Measurements from ENCODE around the gene CBLL1. TPM values are rescaled to one million over a fixed set of nuclear protein-coding genes. Genes with fewer than 3 reads are reported as not detected.

Gene CBLL1, protein sequence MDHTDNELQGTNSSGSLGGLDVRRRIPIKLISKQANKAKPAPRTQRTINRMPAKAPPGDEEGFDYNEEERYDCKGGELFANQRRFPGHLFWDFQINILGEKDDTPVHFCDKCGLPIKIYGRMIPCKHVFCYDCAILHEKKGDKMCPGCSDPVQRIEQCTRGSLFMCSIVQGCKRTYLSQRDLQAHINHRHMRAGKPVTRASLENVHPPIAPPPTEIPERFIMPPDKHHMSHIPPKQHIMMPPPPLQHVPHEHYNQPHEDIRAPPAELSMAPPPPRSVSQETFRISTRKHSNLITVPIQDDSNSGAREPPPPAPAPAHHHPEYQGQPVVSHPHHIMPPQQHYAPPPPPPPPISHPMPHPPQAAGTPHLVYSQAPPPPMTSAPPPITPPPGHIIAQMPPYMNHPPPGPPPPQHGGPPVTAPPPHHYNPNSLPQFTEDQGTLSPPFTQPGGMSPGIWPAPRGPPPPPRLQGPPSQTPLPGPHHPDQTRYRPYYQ
- total RNA-seq (10 to 100 TPM; 85.3 to 90.3 TPM), total RNA-seq (45.3 to 56.8 reads per million in 2 donors)

DNA sequence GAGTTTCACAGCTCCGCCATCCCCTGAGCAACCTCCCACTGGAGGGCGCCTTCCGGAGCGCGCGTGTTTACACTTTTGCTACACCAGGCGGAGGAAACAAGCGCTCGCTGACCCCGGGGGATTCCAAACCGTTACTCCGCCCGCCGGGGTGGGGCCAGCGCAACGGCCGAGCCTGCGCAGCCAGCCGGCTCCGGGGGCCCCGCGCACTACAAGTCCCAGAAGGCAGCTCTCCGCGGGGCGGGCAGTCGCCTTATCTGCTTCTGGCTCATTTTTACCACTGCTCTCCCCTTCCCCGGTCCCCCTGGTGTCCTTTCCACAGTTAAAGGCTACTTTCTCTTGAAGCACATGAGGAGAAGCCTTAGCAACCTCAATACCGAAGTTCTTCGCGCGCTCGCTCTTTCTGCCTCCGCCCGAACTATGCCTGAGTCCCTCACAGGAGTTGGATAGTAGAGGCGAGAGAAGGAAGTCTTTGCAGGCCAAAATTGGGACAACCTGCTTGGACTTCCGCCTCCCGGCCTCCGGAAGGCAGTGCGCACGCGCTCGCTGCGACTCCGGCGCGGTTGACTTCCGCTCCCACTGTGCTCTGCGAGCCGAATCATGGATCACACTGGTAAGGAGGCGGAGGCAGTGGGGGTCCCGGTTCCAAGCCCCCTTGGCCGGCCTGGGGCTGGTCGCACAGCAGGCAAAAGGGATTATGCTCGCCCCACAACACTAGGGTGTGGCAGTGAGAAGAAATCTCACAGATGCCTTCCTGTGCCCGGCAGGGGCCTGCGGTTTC lies at the start of gene CBLL1:
TSS of gene CBLL1 (plus strand) at position 576 of the 778 bp plus-strand sequence. CDS start at position 598, 22 bp downstream.
- H3K27ac Mint-ChIP-seq = peak within 1 kb of the TSS; percentile 100
- H3K4me1 Mint-ChIP-seq = peaks cover 33% of the 10 kb centered on the region
- H3K36me3 Mint-ChIP-seq (ENCODE audit: low read depth) = peaks cover 7% of the 10 kb centered on the region
- peak; percentile 93 for ATAC-seq
- peak within 1 kb of the TSS; percentile 98 for H3K4me3 Mint-ChIP-seq
- peak; percentile 94 to 99 (median 96) for DNase-seq
- no peaks in the 10 kb centered on the region for H3K9me3 ChIP-seq (ENCODE audit: control insufficient read depth, low read length, poor library complexity, severe bottlenecking)
- H3K27me3 Mint-ChIP-seq = no peaks in the 10 kb centered on the region

DNA sequence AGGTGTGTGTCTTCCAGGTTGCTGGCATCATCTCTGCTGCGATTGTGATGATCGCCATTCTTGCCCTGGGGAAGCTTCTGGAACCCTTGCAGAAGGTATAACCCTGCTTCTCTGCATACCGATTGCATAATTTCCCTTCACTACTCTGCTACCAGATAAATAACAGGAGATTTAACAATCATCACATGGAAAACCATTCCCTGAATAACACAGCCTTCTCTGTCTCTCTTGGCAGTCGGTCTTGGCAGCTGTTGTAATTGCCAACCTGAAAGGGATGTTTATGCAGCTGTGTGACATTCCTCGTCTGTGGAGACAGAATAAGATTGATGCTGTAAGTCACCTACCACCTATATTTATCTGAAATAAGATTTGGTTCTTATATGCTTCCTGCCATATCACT lies 49.6 kb upstream of the CBLL1 start:
- H3K4me1 Mint-ChIP-seq = no peaks in the 10 kb centered on the region
- no peak overlapping the region for H3K4me3 Mint-ChIP-seq
- H3K36me3 Mint-ChIP-seq (ENCODE audit: low read depth) = no peaks in the 10 kb centered on the region
- H3K9me3 ChIP-seq (ENCODE audit: control insufficient read depth, low read length, poor library complexity, severe bottlenecking) = no peaks in the 10 kb centered on the region
- H3K27ac Mint-ChIP-seq = no peak overlapping the region
- H3K27me3 Mint-ChIP-seq = peaks cover 35% of the 10 kb centered on the region
- DNase-seq (no peak), ATAC-seq (no peak)

DNA sequence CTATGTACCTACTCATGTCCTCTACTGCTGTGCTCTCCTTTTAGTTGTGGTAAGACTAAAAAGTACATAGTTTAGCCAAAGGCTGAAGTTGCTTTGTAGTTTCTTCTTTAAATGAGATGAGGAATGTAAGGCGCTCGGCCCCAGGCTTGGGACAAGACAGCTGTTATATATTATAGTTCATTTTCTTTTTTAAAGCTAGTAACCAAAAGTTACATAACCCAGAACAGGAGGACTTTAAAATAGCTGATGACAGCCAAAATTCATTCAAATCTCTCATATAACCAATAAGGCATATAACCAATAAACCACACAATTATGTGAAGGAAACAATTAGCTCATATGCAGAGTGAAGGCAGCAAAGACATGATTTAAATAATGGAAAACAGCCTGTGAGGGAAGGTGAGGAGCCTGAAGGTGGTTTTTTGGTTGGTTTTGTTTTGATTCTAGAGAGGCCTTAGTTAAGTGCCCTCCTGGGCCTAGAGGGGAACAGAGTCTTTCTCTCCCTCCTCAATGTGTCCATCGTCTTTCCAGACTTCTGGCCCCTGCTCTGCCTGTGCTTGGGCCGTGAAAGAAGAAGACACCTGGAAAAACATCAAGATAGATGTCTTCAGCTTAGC lies 47.5 kb upstream of the CBLL1 start:
- H3K27me3 Mint-ChIP-seq = peaks cover 30% of the 10 kb centered on the region
- H3K36me3 Mint-ChIP-seq (ENCODE audit: low read depth) = peaks cover 2% of the 10 kb centered on the region
- ATAC-seq = no peak
- H3K4me1 Mint-ChIP-seq = peaks cover 2% of the 10 kb centered on the region
- DNase-seq = no peak
- H3K4me3 Mint-ChIP-seq = no peak overlapping the region
- H3K27ac Mint-ChIP-seq = no peak overlapping the region
- no peaks in the 10 kb centered on the region for H3K9me3 ChIP-seq (ENCODE audit: control insufficient read depth, low read length, poor library complexity, severe bottlenecking)

DNA sequence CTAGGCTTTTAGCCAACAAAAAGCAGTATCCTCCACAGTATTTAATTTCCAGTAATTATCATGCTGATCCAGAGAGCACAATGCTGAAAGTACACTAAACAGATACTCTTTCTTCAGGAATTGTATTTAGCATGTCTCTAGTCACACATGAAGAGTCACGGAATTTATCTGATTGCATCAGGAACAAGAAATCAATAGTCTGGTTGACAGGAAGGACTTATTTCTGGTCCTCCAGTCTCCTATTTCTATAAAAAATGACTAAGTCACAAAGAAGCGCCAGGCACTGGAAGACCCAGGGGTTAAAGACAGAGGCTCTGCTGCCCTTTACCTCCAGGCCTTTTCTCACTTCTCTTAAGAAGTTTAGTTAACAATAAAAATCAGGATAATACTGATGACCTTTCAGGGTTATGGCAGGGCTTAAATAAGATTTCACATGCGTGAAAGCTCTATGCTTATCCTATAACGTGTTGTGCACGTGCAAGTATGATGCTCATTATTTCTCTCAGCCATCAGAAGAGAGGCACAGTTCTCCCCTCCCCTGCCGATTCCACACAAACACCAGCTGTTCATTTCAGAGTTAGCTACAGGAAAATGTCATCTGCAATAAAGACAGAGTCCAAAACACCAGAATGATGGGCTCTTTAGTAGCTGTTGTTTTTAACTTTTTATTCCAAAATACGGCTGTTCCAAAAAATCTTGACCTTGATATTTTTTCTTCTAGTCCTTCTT lies 46.5 kb upstream of the CBLL1 start:
- peaks cover 32% of the 10 kb centered on the region for H3K27me3 Mint-ChIP-seq
- peaks cover 2% of the 10 kb centered on the region for H3K4me1 Mint-ChIP-seq
- H3K27ac Mint-ChIP-seq = no peak overlapping the region
- no peaks in the 10 kb centered on the region for H3K9me3 ChIP-seq (ENCODE audit: control insufficient read depth, low read length, poor library complexity, severe bottlenecking)
- H3K36me3 Mint-ChIP-seq (ENCODE audit: low read depth) = peaks cover 2% of the 10 kb centered on the region
- ATAC-seq = no peak
- H3K4me3 Mint-ChIP-seq = no peak overlapping the region
- no peak for DNase-seq

DNA sequence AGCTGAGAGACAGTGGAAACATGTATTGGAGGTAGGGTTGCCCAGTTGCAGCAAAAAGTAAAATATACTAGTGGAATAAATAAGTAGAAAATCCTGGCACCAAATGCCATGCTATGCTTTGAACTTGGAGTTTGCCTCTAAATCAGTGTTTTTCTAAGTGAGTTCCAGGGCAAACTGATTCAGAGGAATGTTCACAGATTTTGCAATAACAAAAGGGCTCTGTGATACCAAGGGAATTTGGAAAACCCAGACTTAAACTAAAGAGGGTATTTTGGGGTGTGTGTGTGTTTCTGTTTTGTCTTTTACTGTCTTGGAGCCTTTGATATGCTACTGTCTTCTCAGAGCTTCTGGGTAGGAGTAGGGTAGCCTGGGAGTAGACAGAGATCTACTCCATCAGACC lies 43.4 kb upstream of the CBLL1 start:
- ATAC-seq (no peak), DNase-seq (no peak)
- H3K36me3 Mint-ChIP-seq (ENCODE audit: low read depth) = peaks cover 2% of the 10 kb centered on the region
- peaks cover 15% of the 10 kb centered on the region for H3K27me3 Mint-ChIP-seq
- H3K9me3 ChIP-seq (ENCODE audit: control insufficient read depth, low read length, poor library complexity, severe bottlenecking) = no peaks in the 10 kb centered on the region
- no peak overlapping the region for H3K4me3 Mint-ChIP-seq
- H3K4me1 Mint-ChIP-seq = peaks cover 17% of the 10 kb centered on the region
- no peak overlapping the region for H3K27ac Mint-ChIP-seq

DNA sequence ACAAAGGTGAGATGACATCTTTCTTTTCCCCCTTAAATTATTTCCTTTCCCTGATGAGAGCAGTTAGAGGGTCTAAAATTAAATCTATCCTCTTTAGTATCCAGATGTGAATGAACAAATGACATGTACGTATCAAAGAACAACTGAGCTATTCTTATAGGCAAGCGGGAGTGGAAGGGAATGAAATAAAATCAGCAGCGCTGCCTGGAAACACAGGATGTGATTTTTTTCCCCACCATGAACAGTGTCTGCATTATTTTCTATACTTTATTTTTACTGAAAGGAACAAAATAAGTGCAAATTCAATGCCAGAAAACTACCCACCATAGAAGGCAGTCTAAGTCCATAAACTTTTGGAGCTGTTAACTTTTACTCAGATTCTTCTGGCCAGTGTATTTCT lies 42.8 kb upstream of the CBLL1 start:
- H3K27me3 Mint-ChIP-seq = peaks cover 15% of the 10 kb centered on the region
- H3K4me3 Mint-ChIP-seq = no peak overlapping the region
- H3K4me1 Mint-ChIP-seq = peaks cover 17% of the 10 kb centered on the region
- no peak overlapping the region for H3K27ac Mint-ChIP-seq
- no peaks in the 10 kb centered on the region for H3K9me3 ChIP-seq (ENCODE audit: control insufficient read depth, low read length, poor library complexity, severe bottlenecking)
- ATAC-seq (no peak), DNase-seq (no peak)
- peaks cover 2% of the 10 kb centered on the region for H3K36me3 Mint-ChIP-seq (ENCODE audit: low read depth)

DNA sequence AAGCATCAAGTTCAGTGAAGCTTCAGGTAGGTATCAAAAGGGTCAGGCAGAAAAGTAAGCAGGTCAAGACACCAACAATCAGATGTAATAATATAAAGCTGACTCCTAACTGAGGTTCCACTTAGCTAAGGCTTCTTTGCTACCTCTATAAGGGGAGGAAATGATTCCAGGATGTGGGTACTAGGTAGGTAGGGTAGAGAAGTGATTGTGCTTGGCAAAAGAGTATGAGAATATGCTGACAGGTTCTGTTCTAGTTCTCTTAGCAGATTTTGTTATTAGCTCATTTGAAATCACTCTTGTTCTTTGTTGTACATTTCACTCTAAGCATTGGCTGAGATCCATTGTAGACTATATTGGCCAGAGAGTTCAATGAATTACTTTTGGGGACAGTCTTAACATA lies 40.7 kb upstream of the CBLL1 start:
- H3K36me3 Mint-ChIP-seq (ENCODE audit: low read depth) = peaks cover 2% of the 10 kb centered on the region
- ATAC-seq (peak; percentile 39), DNase-seq (no peak)
- H3K27me3 Mint-ChIP-seq = peaks cover 26% of the 10 kb centered on the region
- no peak overlapping the region for H3K27ac Mint-ChIP-seq
- no peaks in the 10 kb centered on the region for H3K9me3 ChIP-seq (ENCODE audit: control insufficient read depth, low read length, poor library complexity, severe bottlenecking)
- H3K4me3 Mint-ChIP-seq = no peak overlapping the region
- H3K4me1 Mint-ChIP-seq = peaks cover 17% of the 10 kb centered on the region

DNA sequence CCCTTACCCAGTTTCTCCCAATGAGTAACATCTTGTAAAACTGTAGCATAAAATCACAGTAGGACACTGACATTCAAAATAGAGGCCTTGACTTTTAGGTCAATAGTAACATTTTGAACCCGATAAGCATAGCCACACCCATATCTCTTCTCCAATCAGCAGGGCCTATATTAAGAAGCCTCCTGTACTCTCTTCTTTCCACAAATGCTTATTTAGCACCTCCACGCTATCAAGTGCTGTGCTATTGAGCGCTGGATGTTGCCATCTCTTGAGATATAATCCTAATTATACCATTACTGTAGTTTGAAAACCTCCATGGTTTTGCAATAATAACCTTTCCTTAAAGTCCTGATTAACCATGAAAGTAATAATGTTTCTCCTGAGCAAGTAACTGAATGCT lies 40.1 kb upstream of the CBLL1 start:
- H3K4me3 Mint-ChIP-seq = no peak overlapping the region
- no peak for ATAC-seq
- no peaks in the 10 kb centered on the region for H3K9me3 ChIP-seq (ENCODE audit: control insufficient read depth, low read length, poor library complexity, severe bottlenecking)
- DNase-seq = no peak
- H3K36me3 Mint-ChIP-seq (ENCODE audit: low read depth) = peaks cover 2% of the 10 kb centered on the region
- H3K27ac Mint-ChIP-seq = no peak overlapping the region
- peaks cover 17% of the 10 kb centered on the region for H3K4me1 Mint-ChIP-seq
- H3K27me3 Mint-ChIP-seq = peaks cover 26% of the 10 kb centered on the region

DNA sequence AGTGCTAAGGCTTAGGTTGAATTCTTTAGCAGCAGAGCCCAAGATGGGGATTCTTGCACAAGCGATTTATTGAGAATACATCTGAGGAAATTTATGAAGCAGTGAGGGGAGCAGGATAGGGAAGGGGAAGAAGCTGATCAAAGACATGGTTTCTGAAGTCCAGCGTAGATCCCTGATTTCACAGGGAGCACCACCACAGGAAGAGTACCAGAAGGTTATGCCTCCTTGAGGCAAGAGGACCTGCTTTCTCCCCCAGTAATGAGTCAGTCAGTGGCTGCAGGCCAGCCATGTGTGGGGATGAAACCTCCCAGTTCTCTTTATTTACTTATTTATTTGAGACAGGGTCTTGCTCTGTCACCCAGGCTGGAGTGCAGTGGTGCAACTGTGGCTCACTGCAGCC lies 35.0 kb upstream of the CBLL1 start:
- DNase-seq (no peak), ATAC-seq (no peak)
- Mint-ChIP-seq H3K27ac (no peak overlapping the region), H3K4me1 (peaks cover 4% of the 10 kb centered on the region), H3K4me3 (no peak overlapping the region), H3K36me3 (ENCODE audit: low read depth) (no peaks in the 10 kb centered on the region), H3K27me3 (peaks cover 23% of the 10 kb centered on the region)
- H3K9me3 ChIP-seq (ENCODE audit: control insufficient read depth, low read length, poor library complexity, severe bottlenecking) = no peaks in the 10 kb centered on the region

DNA sequence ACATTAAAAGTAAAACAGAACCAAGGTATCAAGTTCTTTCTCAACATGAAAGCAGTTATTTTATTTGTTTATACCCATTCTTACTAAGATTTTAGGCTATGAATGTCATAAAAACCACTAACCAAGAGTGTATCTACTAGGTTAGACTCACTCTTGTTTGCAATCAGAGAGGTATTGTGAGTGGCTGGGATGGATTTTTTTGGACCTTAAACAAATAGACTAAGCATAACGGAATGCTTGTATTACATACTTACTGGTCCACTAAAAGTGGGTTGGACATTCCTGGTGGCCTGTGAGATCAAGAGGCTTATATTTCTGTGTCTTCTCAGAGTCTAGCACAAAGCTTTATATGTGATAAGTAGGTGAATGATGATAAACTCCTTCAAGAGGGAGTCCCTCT lies 32.6 kb upstream of the CBLL1 start:
- H3K4me1 Mint-ChIP-seq = no peaks in the 10 kb centered on the region
- no peak overlapping the region for H3K4me3 Mint-ChIP-seq
- H3K27me3 Mint-ChIP-seq = peaks cover 26% of the 10 kb centered on the region
- H3K9me3 ChIP-seq (ENCODE audit: control insufficient read depth, low read length, poor library complexity, severe bottlenecking) = no peaks in the 10 kb centered on the region
- no peak overlapping the region for H3K27ac Mint-ChIP-seq
- DNase-seq (no peak), ATAC-seq (no peak)
- no peaks in the 10 kb centered on the region for H3K36me3 Mint-ChIP-seq (ENCODE audit: low read depth)

DNA sequence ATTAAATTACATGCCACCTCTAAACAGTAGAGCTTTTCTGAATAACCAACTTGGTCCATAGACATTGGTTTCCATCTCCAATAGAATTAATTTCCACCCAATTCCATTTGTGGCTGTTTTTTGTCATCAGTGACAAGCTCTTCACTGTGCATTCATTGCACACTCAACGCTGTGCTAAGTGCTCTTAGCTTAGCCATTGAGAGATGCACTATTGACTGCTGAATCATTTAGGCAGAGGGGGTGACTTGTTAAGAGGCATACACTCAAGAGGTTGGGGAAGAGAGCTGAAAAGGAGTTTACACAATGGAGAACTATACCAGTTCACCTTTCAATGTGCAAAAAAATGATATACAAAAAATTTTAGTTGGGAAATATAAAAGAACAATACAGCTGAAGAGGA lies 31.9 kb upstream of the CBLL1 start:
- no peak overlapping the region for H3K4me3 Mint-ChIP-seq
- no peak overlapping the region for H3K27ac Mint-ChIP-seq
- peaks cover 19% of the 10 kb centered on the region for H3K27me3 Mint-ChIP-seq
- H3K9me3 ChIP-seq (ENCODE audit: control insufficient read depth, low read length, poor library complexity, severe bottlenecking) = no peaks in the 10 kb centered on the region
- no peaks in the 10 kb centered on the region for H3K4me1 Mint-ChIP-seq
- DNase-seq (no peak), ATAC-seq (no peak)
- no peaks in the 10 kb centered on the region for H3K36me3 Mint-ChIP-seq (ENCODE audit: low read depth)

DNA sequence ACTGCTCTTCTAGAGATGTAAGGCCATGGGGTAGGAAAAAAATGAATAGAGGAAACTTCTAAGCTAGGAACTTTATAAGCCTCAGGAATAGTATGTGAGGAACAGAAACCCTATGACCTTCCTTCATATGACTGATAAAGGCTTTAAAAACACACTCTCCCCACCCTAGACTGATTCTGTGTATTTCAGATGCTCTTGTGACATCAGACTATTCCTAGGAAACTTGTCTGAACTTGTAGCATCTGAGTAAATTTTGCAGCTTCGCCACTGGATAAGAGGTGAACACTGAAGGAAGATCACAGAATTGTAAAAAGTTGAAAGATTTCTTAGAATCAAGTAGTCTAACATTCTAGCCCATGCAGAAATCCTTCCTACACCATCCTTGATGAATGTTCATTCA lies 31.0 kb upstream of the CBLL1 start:
- Mint-ChIP-seq H3K27me3 (peaks cover 15% of the 10 kb centered on the region), H3K4me3 (no peak overlapping the region), H3K36me3 (ENCODE audit: low read depth) (no peaks in the 10 kb centered on the region), H3K4me1 (no peaks in the 10 kb centered on the region), H3K27ac (no peak overlapping the region)
- no peak for ATAC-seq
- DNase-seq = no peak
- no peaks in the 10 kb centered on the region for H3K9me3 ChIP-seq (ENCODE audit: control insufficient read depth, low read length, poor library complexity, severe bottlenecking)

DNA sequence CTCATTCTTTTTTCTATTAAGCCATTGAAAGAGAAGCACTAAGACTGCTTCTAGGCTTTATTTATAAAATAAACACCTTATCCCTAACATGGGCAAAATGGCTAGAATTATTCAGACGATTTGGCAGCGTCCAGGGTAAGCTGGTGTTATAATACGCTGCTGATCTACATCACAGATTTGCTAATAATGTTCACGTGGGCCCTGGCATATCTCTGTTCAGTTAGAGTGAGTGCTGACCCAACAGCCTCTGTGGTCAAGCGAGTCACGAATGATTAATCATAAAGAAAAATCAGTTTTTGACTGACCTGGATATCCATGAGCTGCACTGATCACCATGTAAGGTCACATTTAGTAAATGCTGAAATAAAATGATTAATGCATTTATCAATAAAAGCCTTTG lies 28.4 kb upstream of the CBLL1 start:
- Mint-ChIP-seq H3K36me3 (ENCODE audit: low read depth) (peaks cover 6% of the 10 kb centered on the region), H3K4me1 (peaks cover 6% of the 10 kb centered on the region), H3K27me3 (peaks cover 29% of the 10 kb centered on the region), H3K27ac (no peak overlapping the region), H3K4me3 (no peak overlapping the region)
- ATAC-seq (no peak), DNase-seq (no peak)
- H3K9me3 ChIP-seq (ENCODE audit: control insufficient read depth, low read length, poor library complexity, severe bottlenecking) = no peaks in the 10 kb centered on the region
